H1 (cell line): ENCODE results near the gene BCL2L13. TPM values are rescaled to one million over a fixed set of nuclear protein-coding genes. Genes with fewer than 3 reads are reported as not detected.

ENCODE experiments used
- CTCF ChIA-PET: fragments of 300-600 bp; sonication (Branson Sonifier 250); formaldehyde crosslinking; loops from one replicate; lab custom pipeline; 2021; ENCODE audit not compliant: partially characterized antibody; lab: Charles Lee
- POLR2A ChIA-PET: fragments of 300-600 bp; sonication (Branson Sonifier 250); formaldehyde crosslinking; loops from one replicate; lab custom pipeline; 2021; ENCODE audit warnings: inconsistent platforms; ENCODE audit not compliant: partially characterized antibody; lab: Charles Lee
- DNase-seq, 2 experiments: peaks; one replicate each; pipeline versions ENCODE4 v3.0.0 to v3.0.0-alpha.2; 2010 to 2022; ENCODE audit warnings: low spot score in 2 of 2, low read depth in 1 of 2, mixed read lengths in 1 of 2
- FAIRE-seq: peaks from 2 replicates; lab custom pipeline; 2011; peaks lifted over from hg19 to GRCh38; lab: Jason Lieb, UNC
- H2AFZ ChIP-seq: 2 replicates; pipeline ENCODE4 v1.8.1; 2012; ENCODE audit warnings: low read length, inconsistent platforms
- H2AK5ac ChIP-seq: 2 replicates; pipeline ENCODE4 v1.6.1; 2013; ENCODE audit warnings: low read depth, low read length
- H2BK120ac ChIP-seq: replicated peaks from 2 replicates; pipeline ENCODE3; 2013; ENCODE audit warnings: low read depth, low read length, inconsistent platforms
- H2BK12ac ChIP-seq: 2 replicates; pipeline ENCODE4 v1.6.1; 2013; ENCODE audit warnings: low read depth, low read length
- H2BK15ac ChIP-seq: 2 replicates; pipeline ENCODE4 v1.6.1; 2013; ENCODE audit warnings: low read length
- H2BK20ac ChIP-seq: 2 replicates; pipeline ENCODE4 v1.6.1; 2013; ENCODE audit warnings: low read length
- H2BK5ac ChIP-seq: 2 replicates; pipeline ENCODE4 v1.6.1; 2013; ENCODE audit warnings: low read depth, low read length
- H3K14ac ChIP-seq: 2 replicates; pipeline ENCODE4 v1.6.1; 2013; ENCODE audit warnings: inconsistent platforms; ENCODE audit not compliant: insufficient read length
- H3K18ac ChIP-seq: 2 replicates; pipeline ENCODE4 v1.6.1; 2013; ENCODE audit warnings: low read length; ENCODE audit errors: extremely low read depth
- H3K23ac ChIP-seq: 2 replicates; pipeline ENCODE4 v1.6.1; 2013; ENCODE audit warnings: inconsistent platforms; ENCODE audit not compliant: insufficient read length
- H3K23me2 ChIP-seq: 2 replicates; pipeline ENCODE4 v1.6.1; 2013; ENCODE audit warnings: low read depth, low read length
- H3K27ac ChIP-seq: 2 replicates; pipeline ENCODE4 v1.6.1; 2011; ENCODE audit warnings: low read depth, low read length, inconsistent platforms
- H3K27me3 ChIP-seq, 4 experiments: replicated peaks in 1 of 4; 1 replicate in 1 of 4; 2 replicates in 3 of 4; pipeline versions ENCODE4 v1.6.1 to v1.8.1; 2011 to 2013; ENCODE audit warnings: low read length in 3 of 4, mild to moderate bottlenecking in 3 of 4, inconsistent platforms in 2 of 4, mixed read lengths in 2 of 4, moderate library complexity in 1 of 4; ENCODE audit not compliant: control insufficient read depth in 3 of 4, insufficient read depth in 3 of 4; ENCODE audit errors: extremely low read depth in 1 of 4
- H3K36me3 ChIP-seq, 4 experiments: 2 replicates each; pipeline versions ENCODE4 v1.6.1 to v1.8.1; 2011 to 2013; ENCODE audit warnings: mild to moderate bottlenecking in 4 of 4, low read length in 3 of 4, moderate library complexity in 2 of 4, control low read depth in 1 of 4, inconsistent platforms in 1 of 4; ENCODE audit not compliant: insufficient read depth in 4 of 4, control insufficient read depth in 2 of 4
- H3K4ac ChIP-seq: replicated peaks from 2 replicates; pipeline ENCODE3; 2013; ENCODE audit warnings: low read length, low read depth, mixed read lengths, inconsistent platforms; ENCODE audit not compliant: insufficient read length
- H3K4me1 ChIP-seq, 4 experiments: replicated peaks in 1 of 4; 1 replicate in 1 of 4; 2 replicates in 3 of 4; pipeline versions ENCODE4 v1.6.1 to v1.8.1; 2011 to 2013; ENCODE audit warnings: low read length in 3 of 4, inconsistent platforms in 2 of 4, mixed read lengths in 1 of 4; ENCODE audit not compliant: insufficient read depth in 4 of 4, control insufficient read depth in 3 of 4
- H3K4me2 ChIP-seq, 2 experiments: 2 replicates each; pipeline versions ENCODE4 v1.6.1 to v1.8.1; 2011 to 2013; ENCODE audit warnings: low read depth in 2 of 2, low read length in 2 of 2, control low read depth in 1 of 2, inconsistent platforms in 1 of 2, mild to moderate bottlenecking in 1 of 2; ENCODE audit not compliant: insufficient read depth in 1 of 2
- H3K4me3 ChIP-seq, 4 experiments: fragments of 200-600, 300-600 bp in 1 of 4; sonication (generic), shearing (Covaris generic), sonication (Bioruptor Twin) in 1 of 4; 2 replicates each; pipeline versions ENCODE4 v1.5.1 to v1.8.1; 2011 to 2016; ENCODE audit warnings: low read length in 4 of 4, low read depth in 3 of 4, control low read depth in 2 of 4, inconsistent platforms in 2 of 4, mild to moderate bottlenecking in 2 of 4, mixed read lengths in 1 of 4, moderate library complexity in 1 of 4; ENCODE audit not compliant: insufficient read depth in 2 of 4; ENCODE audit errors: extremely low read depth in 1 of 4
- H3K56ac ChIP-seq: replicated peaks from 2 replicates; pipeline ENCODE3; 2013; ENCODE audit warnings: low read depth, mild to moderate bottlenecking, mixed read lengths, low read length, inconsistent platforms; ENCODE audit not compliant: insufficient read length
- H3K79me1 ChIP-seq: 2 replicates; pipeline ENCODE4 v1.6.1; 2013; ENCODE audit warnings: low read depth, low read length, control low read depth
- H3K79me2 ChIP-seq, 2 experiments: 2 replicates each; pipeline versions ENCODE4 v1.6.1 to v1.8.1; 2012 to 2013; ENCODE audit warnings: low read length in 2 of 2, mild to moderate bottlenecking in 2 of 2, inconsistent platforms in 1 of 2; ENCODE audit not compliant: insufficient read depth in 2 of 2, control insufficient read depth in 1 of 2
- H3K9ac ChIP-seq, 4 experiments: replicated peaks in 1 of 4; 1 replicate in 1 of 4; 2 replicates in 3 of 4; pipeline versions ENCODE4 v1.6.1 to v1.8.1; 2011 to 2013; ENCODE audit warnings: low read depth in 3 of 4, low read length in 3 of 4, control low read depth in 2 of 4, mild to moderate bottlenecking in 2 of 4, moderate library complexity in 2 of 4, inconsistent platforms in 1 of 4; ENCODE audit errors: extremely low read depth in 1 of 4
- H3K9me3 ChIP-seq, 2 experiments: 2 replicates each; pipeline versions ENCODE4 v1.6.1 to v1.8.1; 2012 to 2013; ENCODE audit warnings: mild to moderate bottlenecking in 2 of 2, moderate library complexity in 2 of 2, control low read depth in 1 of 2, inconsistent platforms in 1 of 2, low read depth in 1 of 2, low read length in 1 of 2, mixed read lengths in 1 of 2; ENCODE audit not compliant: insufficient read depth in 2 of 2
- H4K20me1 ChIP-seq, 2 experiments: replicated peaks in 1 of 2; 2 replicates each; pipeline versions ENCODE3 to v1.8.1; 2011 to 2013; ENCODE audit warnings: inconsistent platforms in 2 of 2, low read length in 2 of 2, mild to moderate bottlenecking in 1 of 2; ENCODE audit not compliant: insufficient read depth in 2 of 2, control insufficient read depth in 1 of 2
- H4K5ac ChIP-seq: 2 replicates; pipeline ENCODE4 v1.6.1; 2013; ENCODE audit warnings: low read length, low read depth, mixed read lengths, inconsistent platforms; ENCODE audit not compliant: insufficient read length
- H4K8ac ChIP-seq: 2 replicates; pipeline ENCODE4 v1.8.0; 2013; ENCODE audit warnings: mild to moderate bottlenecking, moderate library complexity, low read length, inconsistent platforms; ENCODE audit not compliant: insufficient read depth; ENCODE audit errors: extremely low read depth
- H4K91ac ChIP-seq: replicated peaks from 2 replicates; pipeline ENCODE3; 2013; ENCODE audit warnings: low read length, mixed read lengths, inconsistent platforms; ENCODE audit not compliant: insufficient read length
- CREB1 ChIP-seq: IDR thresholded peaks from 2 replicates; pipeline ENCODE4 v1.6.1; 2012; ENCODE audit warnings: inconsistent platforms
- EZH2 ChIP-seq: fragments of 200-600 bp; sonication (generic); IDR thresholded peaks from 2 replicates; pipeline ENCODE4 v1.7.1; 2012; ENCODE audit warnings: low read depth, mild to moderate bottlenecking, moderate library complexity, low read length, inconsistent platforms; ENCODE audit not compliant: severe bottlenecking
- HDAC2 ChIP-seq, 2 experiments: fragments of 300-600 bp in 1 of 2; sonication (generic) in 1 of 2; IDR thresholded peaks; 2 replicates each; pipeline ENCODE4 v1.6.1; 2011 to 2012; ENCODE audit warnings: low read depth in 2 of 2, low read length in 2 of 2, mild to moderate bottlenecking in 2 of 2, moderate library complexity in 2 of 2, borderline replicate concordance in 1 of 2, inconsistent platforms in 1 of 2
- JUND ChIP-seq: IDR thresholded peaks from 2 replicates; pipeline ENCODE4 v1.6.1; 2011; ENCODE audit warnings: mild to moderate bottlenecking, improper control_type of control experiment, low read length
- NANOG ChIP-seq: IDR thresholded peaks from 2 replicates; pipeline ENCODE4 v1.6.1; 2011; ENCODE audit warnings: low read length, low read depth, mild to moderate bottlenecking, inconsistent platforms; ENCODE audit not compliant: insufficient read depth, poor library complexity, severe bottlenecking
- POLR2AphosphoS5 ChIP-seq: IDR thresholded peaks from 2 replicates; pipeline ENCODE4 v1.6.1; 2011; ENCODE audit warnings: low read depth, low read length
- TAF1 ChIP-seq: IDR thresholded peaks from 2 replicates; pipeline ENCODE4 v1.6.1; 2011; ENCODE audit warnings: mild to moderate bottlenecking, low read depth, low read length
- ZNF274 ChIP-seq: IDR thresholded peaks from 2 replicates; pipeline ENCODE4 v1.7.0; 2012; ENCODE audit warnings: low read length, borderline replicate concordance; ENCODE audit errors: extremely low read depth
- WGBS, 2 experiments: shearing (Covaris generic) in 1 of 2; methylation state at CpG; one replicate each; pipeline versions ENCODE4 v1.1.6 to v1.1.7; 2013 to 2015; ENCODE audit warnings: low lambda C conversion rate in 2 of 2, mixed read lengths in 2 of 2, inconsistent platforms in 1 of 2, low coverage in 1 of 2, missing lambda C conversion rate in 1 of 2; ENCODE audit not compliant: insufficient replicate concordance in 2 of 2, insufficient coverage in 1 of 2, insufficient read length in 1 of 2; ENCODE audit errors: extremely low coverage in 1 of 2, missing lambda C conversion rate in 1 of 2; 5-methylcytosine and 5-hydroxymethylcytosine counted together
- polyA plus RNA-seq, 7 experiments: library from polyadenylated mRNA; depleted of rRNA in 3 of 7; stranded (reverse) in 5 of 7; unstranded in 2 of 7; fragments of >200 nt in 5 of 7; fragments of 200-250 nt in 2 of 7; gene quantifications; 1 replicate in 5 of 7; 2 replicates in 1 of 7; 4 replicates in 1 of 7; pipeline versions ENCODE4 v1.2.1 to v1.2.3, GENCODE V29; 2011 to 2013; ENCODE audit warnings: missing spikeins in 2 of 7, mixed read lengths in 2 of 7
- total RNA-seq: library from RNA; stranded (reverse); fragmentation: NEBNext Ultra II Directional; extraction: Animal tissue kit (Norgen Biotek cat#: 25700); gene quantifications from 2 replicates; pipeline ENCODE4 v1.2.1, GENCODE V29; 2021
- TF ChIP-seq, protein P1 (sequence below), 3 experiments: IDR thresholded peaks; 1 replicate in 2 of 3; 2 replicates in 1 of 3; pipeline versions ENCODE4 v1.5.1 to v1.6.1; 2011; ENCODE audit warnings: low read length in 3 of 3, mild to moderate bottlenecking in 3 of 3, inconsistent platforms in 2 of 3, low read depth in 1 of 3, moderate library complexity in 1 of 3; ENCODE audit not compliant: insufficient read depth in 1 of 3; ENCODE audit errors: control extremely low read depth in 1 of 3

The BCL2L13 gene
- total and polyA plus RNA-seq, 2 of the 8 experiments (the other 6 are each of a cell fraction or from before 2014, with no cell fraction given), result 20.7 to 35.0 TPM

DNA sequence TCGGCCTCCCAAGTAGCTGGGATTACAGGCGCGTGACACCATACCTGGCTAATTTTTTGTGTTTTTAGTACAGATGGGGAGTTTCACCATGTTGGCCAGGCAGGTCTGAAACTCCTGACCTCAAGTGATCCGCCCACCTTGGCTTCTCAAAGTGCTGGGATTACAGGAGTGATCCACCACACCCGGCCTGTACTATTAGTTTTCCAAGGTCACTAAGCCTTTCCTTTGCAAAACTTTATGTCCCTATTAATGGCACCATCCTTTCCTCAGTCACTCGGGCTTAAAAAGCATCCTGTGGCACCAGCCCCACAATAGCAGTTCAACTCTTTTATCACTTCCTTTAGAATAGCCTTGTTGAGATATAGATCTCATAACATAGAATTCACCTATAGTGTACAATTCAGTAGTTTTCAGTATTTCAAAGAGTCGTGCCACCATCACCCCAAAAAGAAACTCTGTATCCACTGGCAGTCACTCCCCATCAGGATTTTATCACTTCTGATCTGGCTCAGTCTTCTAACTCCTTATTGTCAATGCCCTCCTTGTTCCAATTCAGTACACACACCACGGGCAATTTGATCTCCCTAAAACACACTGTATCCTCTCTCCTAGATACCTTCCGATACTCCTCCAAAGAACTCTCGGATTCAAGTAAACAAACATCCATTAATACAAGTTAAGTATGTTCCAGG lies 921 bp upstream of the BCL2L13 start:
- peak overlapping the region; percentile 32 for H3K18ac ChIP-seq
- peak overlapping the region; percentile 85 to 96 (median 93) for H3K9ac ChIP-seq
- H3K27me3 ChIP-seq, result no peaks in the 10 kb centered on the region
- DNase-seq, result no peak
- H2AFZ ChIP-seq, result peak overlapping the region; percentile 93
- H3K79me2 ChIP-seq, result peaks cover 0 to 18% of the 10 kb centered on the region in 2 experiments; a peak in 3 of 4 replicates
- H4K5ac ChIP-seq, result no peak overlapping the region
- H2BK5ac ChIP-seq, result peak overlapping the region; percentile 89
- peaks cover 10% of the 10 kb centered on the region for H3K23me2 ChIP-seq
- peak overlapping the region; percentile 63 to 99 (median 94) for H3K4me3 ChIP-seq
- no peak overlapping the region for H3K23ac ChIP-seq
- no peak overlapping the region for H2BK20ac ChIP-seq
- H4K8ac ChIP-seq, result 0 out of 2 replicates have a peak overlapping the region, but pooled peaks have one; percentile 12
- H3K4ac ChIP-seq, result no peak overlapping the region
- POLR2A ChIA-PET, result interaction anchor here (1.4 kb wide), 1 partner anchor 67 kb away, joined by 3 read pairs; no protein-coding TSS in a partner anchor
- H2BK120ac ChIP-seq, result no peak overlapping the region
- no peak for FAIRE-seq
- H2AK5ac ChIP-seq, result peak overlapping the region; percentile 75; the same call in 1 of the 2 replicates
- WGBS, 2 experiments, result 67% methylated on average over 10 of the region's 10 CpGs; no CpG with 5 or more reads in 1 of the 2 experiments
- H4K91ac ChIP-seq, result no peak overlapping the region
- H4K20me1 ChIP-seq, result no peaks in the 10 kb centered on the region
- no peaks in the 10 kb centered on the region for H3K9me3 ChIP-seq
- H2BK15ac ChIP-seq, result no peak overlapping the region
- peaks cover 0 to 4% (median 0%) of the 10 kb centered on the region in 4 experiments; a peak in 1 of 8 replicates for H3K36me3 ChIP-seq
- H3K27ac ChIP-seq, result peak overlapping the region; percentile 91
- CTCF ChIA-PET, result no interaction called here
- H3K56ac ChIP-seq, result peak overlapping the region; percentile 65
- H3K4me1 ChIP-seq, result peaks cover 0 to 4% (median 1%) of the 10 kb centered on the region in 4 experiments; a peak in 3 of 7 replicates
- peak overlapping the region; percentile 32; the same call in 1 of the 2 replicates for H2BK12ac ChIP-seq
- H3K4me2 ChIP-seq, result peak overlapping the region; percentile 77 to 88
- H3K14ac ChIP-seq, result no peak overlapping the region
- H3K79me1 ChIP-seq, result no peaks in the 10 kb centered on the region
- no peak for TF ChIP-seq JUND
- no peak for TF ChIP-seq POLR2AphosphoS5
- no peak for TF ChIP-seq NANOG
- TF ChIP-seq EZH2, result no peak
- no peak for TF ChIP-seq CREB1
- TF ChIP-seq HDAC2 (IDR thresholded peaks at IDR 0.05; ENCODE audit: borderline replicate concordance in 1 of 2, low read depth in 2 of 2, low read length in 2 of 2), result no peak
- TF ChIP-seq, protein P1, sequence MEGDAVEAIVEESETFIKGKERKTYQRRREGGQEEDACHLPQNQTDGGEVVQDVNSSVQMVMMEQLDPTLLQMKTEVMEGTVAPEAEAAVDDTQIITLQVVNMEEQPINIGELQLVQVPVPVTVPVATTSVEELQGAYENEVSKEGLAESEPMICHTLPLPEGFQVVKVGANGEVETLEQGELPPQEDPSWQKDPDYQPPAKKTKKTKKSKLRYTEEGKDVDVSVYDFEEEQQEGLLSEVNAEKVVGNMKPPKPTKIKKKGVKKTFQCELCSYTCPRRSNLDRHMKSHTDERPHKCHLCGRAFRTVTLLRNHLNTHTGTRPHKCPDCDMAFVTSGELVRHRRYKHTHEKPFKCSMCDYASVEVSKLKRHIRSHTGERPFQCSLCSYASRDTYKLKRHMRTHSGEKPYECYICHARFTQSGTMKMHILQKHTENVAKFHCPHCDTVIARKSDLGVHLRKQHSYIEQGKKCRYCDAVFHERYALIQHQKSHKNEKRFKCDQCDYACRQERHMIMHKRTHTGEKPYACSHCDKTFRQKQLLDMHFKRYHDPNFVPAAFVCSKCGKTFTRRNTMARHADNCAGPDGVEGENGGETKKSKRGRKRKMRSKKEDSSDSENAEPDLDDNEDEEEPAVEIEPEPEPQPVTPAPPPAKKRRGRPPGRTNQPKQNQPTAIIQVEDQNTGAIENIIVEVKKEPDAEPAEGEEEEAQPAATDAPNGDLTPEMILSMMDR (IDR thresholded peaks at IDR 0.05; ENCODE audit: control extremely low read depth in 1 of 3, insufficient read depth in 1 of 3, low read depth in 1 of 3, low read length in 3 of 3), result no peak
- no peak for TF ChIP-seq ZNF274
- TF ChIP-seq TAF1, result no peak
